Right lobe of liver (tissue), 4 donors: Measurements from ENCODE around the gene IL17REL.

Experiments
- POLR2A ChIP-seq: fragments of 450-650 bp; IDR thresholded peaks from one replicate; pipeline ENCODE4 v1.6.1; 2017; ENCODE audit warnings: antibody characterized with exemption, mild to moderate bottlenecking
- TF ChIP-seq, protein P1 (sequence below), 4 donors: fragments of 200-600 bp in 3 of 4; fragments of 450-650 bp in 1 of 4; IDR thresholded peaks; one replicate each; pipeline versions ENCODE4 v1.5.1 to v1.8.0; 2016 to 2022; ENCODE audit warnings: antibody characterized with exemption in 4 of 4, mild to moderate bottlenecking in 2 of 4
- donor health status: DM: no; HTN: no; CAD: no.
- donor health status: DM: no; HTN: no; CAD: no.
- donor health status: DM: no; HTN: yes; CAD: no.

DNA sequence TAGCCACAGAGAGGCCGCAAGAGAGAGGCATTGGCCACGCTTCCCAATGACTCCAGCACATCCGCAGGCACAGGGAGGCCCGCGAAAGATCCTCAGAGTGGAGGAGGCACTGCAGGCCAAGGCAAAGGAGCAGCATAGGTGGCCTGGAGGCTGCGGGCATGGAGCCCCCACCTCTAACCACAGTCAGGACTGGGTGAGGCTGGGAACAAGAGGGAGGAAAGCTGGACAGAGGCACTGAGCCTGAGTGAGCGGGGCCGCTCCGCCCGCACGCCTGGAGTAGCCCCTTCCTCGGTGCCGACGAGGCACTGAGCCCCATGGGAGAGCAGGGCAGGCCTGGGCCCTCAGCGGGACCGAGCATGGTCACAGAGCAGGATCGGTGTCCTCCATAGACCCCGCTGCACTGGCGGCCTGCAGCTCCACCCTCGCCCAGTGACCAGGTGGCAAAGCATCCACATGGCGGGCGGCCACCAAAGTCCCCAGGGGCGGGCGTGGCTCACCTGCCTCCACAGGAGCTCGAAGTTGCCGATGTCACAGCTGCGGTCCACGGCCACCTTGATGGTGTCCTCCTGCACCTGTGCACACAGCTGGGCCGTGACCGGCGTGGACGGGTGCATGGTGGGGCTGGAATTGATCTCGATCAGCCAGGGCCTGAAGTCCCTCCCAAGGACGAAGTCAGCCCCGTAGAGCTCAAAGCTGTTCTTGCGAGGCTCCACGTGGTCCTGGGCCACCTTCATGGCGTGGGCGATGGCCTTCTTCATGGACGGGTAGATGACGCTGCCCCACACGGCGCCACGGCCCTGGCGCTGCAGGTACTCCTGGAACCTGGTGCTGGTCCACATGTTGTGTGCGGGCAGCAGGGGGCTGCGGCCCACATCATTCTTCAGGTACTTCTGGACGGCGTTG, 18.9 kb upstream of the IL17REL start:
- TF ChIP-seq, protein P1, sequence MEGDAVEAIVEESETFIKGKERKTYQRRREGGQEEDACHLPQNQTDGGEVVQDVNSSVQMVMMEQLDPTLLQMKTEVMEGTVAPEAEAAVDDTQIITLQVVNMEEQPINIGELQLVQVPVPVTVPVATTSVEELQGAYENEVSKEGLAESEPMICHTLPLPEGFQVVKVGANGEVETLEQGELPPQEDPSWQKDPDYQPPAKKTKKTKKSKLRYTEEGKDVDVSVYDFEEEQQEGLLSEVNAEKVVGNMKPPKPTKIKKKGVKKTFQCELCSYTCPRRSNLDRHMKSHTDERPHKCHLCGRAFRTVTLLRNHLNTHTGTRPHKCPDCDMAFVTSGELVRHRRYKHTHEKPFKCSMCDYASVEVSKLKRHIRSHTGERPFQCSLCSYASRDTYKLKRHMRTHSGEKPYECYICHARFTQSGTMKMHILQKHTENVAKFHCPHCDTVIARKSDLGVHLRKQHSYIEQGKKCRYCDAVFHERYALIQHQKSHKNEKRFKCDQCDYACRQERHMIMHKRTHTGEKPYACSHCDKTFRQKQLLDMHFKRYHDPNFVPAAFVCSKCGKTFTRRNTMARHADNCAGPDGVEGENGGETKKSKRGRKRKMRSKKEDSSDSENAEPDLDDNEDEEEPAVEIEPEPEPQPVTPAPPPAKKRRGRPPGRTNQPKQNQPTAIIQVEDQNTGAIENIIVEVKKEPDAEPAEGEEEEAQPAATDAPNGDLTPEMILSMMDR (IDR thresholded peaks at IDR 0.05) = no peak
- no peak for TF ChIP-seq POLR2A
